Jurkat, Clone E6-1 (cell line): ENCODE measurements around the gene PARP12.

ENCODE experiments used
- DNase-seq: peaks from one replicate; pipeline ENCODE4 v3.0.0-alpha.2; 2011; ENCODE audit warnings: low read depth, low spot score
- H3K4me3 ChIP-seq: 2 replicates; pipeline ENCODE4 v1.5.1; 2011; ENCODE audit warnings: mild to moderate bottlenecking, low read length, control low read depth, moderate library complexity

PARP12 gene

GRCh38 chr7:140021603-140022002, 41.1 kb downstream of the PARP12 start:
- DNase-seq, result no peak
- no peak overlapping the region for H3K4me3 ChIP-seq

- no peak for DNase-seq
- no peak overlapping the region for H3K4me3 ChIP-seq
Measured at GRCh38 chr7:140019606-140020005, 43.1 kb downstream of the PARP12 start.

- H3K4me3 ChIP-seq, result no peak overlapping the region
Measured at GRCh38 chr7:140019172-140019571, 43.6 kb downstream of the PARP12 start.

GRCh38 chr7:140018125-140019043, 44.4 kb downstream of the PARP12 start:
- H3K4me3 ChIP-seq, result no peak overlapping the region
- no peak for DNase-seq

More at GRCh38 chr7:140019172-140019571, 43.6 kb downstream of the PARP12 start:
- no peak for DNase-seq

- DNase-seq, result no peak
- no peak overlapping the region for H3K4me3 ChIP-seq
Measured at GRCh38 chr7:140017543-140017942, 45.2 kb downstream of the PARP12 start.

GRCh38 chr7:140017034-140017433, 45.7 kb downstream of the PARP12 start:
- H3K4me3 ChIP-seq, result no peak overlapping the region
- no peak for DNase-seq

GRCh38 chr7:140016540-140016939, 46.2 kb downstream of the PARP12 start:
- no peak for DNase-seq
- H3K4me3 ChIP-seq, result no peak overlapping the region

- no peak for DNase-seq
Measured at GRCh38 chr7:140015471-140015970, 47.2 kb downstream of the PARP12 start.

GRCh38 chr7:140014123-140014522, 48.6 kb downstream of the PARP12 start:
- H3K4me3 ChIP-seq, result no peak overlapping the region
- DNase-seq, result no peak

More at GRCh38 chr7:140015471-140015970, 47.2 kb downstream of the PARP12 start:
- no peak overlapping the region for H3K4me3 ChIP-seq

GRCh38 chr7:140013676-140014075, 49.1 kb downstream of the PARP12 start:
- no peak for DNase-seq

GRCh38 chr7:140010194-140010895, 52.4 kb downstream of the PARP12 start:
- DNase-seq, result peak; percentile 9
- no peak overlapping the region for H3K4me3 ChIP-seq

More at GRCh38 chr7:140013676-140014075, 49.1 kb downstream of the PARP12 start:
- no peak overlapping the region for H3K4me3 ChIP-seq

- H3K4me3 ChIP-seq, result no peak overlapping the region
- DNase-seq, result no peak
Measured at GRCh38 chr7:140009735-140010134, 53.0 kb downstream of the PARP12 start.

GRCh38 chr7:140008755-140009610, 53.8 kb downstream of the PARP12 start:
- no peak overlapping the region for H3K4me3 ChIP-seq
- DNase-seq, result no peak

- DNase-seq, result no peak
Measured at GRCh38 chr7:140007051-140007690, 55.6 kb downstream of the PARP12 start.

GRCh38 chr7:140006600-140006999, 56.2 kb downstream of the PARP12 start:
- DNase-seq, result no peak
- H3K4me3 ChIP-seq, result no peak overlapping the region

More at GRCh38 chr7:140007051-140007690, 55.6 kb downstream of the PARP12 start:
- H3K4me3 ChIP-seq, result no peak overlapping the region

GRCh38 chr7:140005754-140006503, 56.8 kb downstream of the PARP12 start:
- DNase-seq, result no peak
- H3K4me3 ChIP-seq, result no peak overlapping the region

GRCh38 chr7:140005341-140005740, 57.4 kb downstream of the PARP12 start:
- DNase-seq, result no peak
- no peak overlapping the region for H3K4me3 ChIP-seq

- H3K4me3 ChIP-seq, result no peak overlapping the region
- no peak for DNase-seq
Measured at GRCh38 chr7:140004672-140005071, 58.1 kb downstream of the PARP12 start.
